NAMALWA (cell line): ENCODE results near the gene BTBD17.

Source experiments
- DNase-seq: peaks from one replicate; pipeline ENCODE4 v3.0.0-alpha.2; 2015; ENCODE audit warnings: low spot score

The BTBD17 gene

DNA sequence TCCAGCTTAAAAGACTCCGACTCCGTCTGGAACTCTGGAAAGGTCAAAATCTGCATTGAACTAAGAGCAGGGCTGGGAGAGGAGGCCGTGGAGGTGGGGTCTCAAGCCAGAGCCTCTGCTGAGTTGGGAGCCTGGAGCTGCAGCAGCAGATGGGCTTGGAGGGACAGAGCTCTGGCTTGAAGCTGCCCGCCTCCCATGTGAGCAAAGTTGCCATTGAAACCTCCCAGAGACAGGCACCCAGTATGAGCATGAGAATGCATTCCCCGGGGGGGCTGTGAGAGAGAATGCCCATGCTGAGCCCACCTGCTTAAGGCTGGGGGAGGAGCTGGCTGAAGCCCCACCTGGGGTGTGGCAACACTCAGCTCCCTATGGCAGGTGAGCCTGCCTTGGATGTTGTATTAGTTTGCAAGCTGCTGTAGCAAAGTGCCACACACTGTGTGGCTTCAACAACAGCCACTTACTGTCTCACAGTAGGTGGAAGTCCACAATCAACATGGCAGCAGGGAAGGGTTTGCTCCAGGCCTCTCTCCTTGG lies 26.1 kb downstream of the BTBD17 start:
- no peak for DNase-seq

DNA sequence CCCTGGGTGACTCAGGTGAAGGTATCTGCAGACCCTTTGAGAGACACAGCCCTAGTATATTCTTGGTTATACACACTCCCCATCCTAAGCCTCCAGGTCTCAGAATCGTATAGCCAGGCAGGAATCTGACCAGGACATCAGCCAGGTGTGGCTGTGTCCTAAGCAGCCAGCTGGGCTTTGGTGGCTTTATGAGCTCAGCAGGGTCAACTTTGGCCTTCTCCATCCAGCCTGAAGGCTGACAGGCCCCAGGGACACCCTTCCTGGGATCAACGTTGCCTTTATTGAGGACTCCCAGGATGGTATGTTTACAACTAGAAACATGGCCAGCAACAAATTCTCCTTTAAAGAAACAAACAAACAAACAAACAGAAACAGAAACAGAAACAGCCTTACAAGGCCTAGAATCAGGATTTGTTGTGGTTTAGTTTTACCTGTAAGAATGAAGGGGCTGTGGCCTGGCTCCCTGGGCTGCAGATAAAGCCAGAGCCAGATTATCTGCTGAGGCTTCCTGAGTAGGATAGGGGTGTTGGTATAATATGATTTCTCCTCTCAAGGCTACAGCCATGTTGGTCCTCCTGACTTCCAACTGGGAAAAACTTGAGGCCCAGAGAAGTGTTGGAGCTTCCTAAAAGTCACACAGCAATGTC lies 27.2 kb downstream of the BTBD17 start:
- no peak for DNase-seq

DNA sequence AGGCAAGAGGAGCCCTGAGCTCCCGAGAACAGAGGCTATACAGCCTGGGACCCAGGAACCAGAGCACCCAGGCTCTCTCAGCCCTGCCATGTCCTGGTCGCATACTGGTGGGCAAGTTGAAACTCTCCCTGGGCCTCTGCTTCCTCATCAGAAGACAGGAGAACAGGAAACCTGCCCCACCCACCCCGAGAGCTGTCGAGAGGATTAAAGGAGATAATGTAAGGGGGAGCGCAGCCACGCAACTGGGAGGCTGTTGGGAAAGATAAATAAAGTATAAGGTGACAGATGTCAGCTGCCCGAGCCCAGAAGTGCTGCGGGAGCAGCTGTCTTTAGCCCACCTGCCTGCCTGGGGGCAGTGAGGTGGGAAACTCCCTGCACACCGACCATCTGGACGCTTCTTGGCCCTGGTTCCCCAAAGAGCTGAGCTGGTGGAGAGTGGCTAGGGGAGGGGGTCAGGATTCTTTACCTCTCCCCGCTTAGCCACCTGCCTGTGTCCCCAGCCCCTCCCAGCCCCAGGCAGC lies 28.8 kb downstream of the BTBD17 start:
- peak; percentile 31 for DNase-seq

GRCh38 chr17:74332017-74332650 lies 29.5 kb downstream of the BTBD17 start:
- DNase-seq, result no peak

DNA sequence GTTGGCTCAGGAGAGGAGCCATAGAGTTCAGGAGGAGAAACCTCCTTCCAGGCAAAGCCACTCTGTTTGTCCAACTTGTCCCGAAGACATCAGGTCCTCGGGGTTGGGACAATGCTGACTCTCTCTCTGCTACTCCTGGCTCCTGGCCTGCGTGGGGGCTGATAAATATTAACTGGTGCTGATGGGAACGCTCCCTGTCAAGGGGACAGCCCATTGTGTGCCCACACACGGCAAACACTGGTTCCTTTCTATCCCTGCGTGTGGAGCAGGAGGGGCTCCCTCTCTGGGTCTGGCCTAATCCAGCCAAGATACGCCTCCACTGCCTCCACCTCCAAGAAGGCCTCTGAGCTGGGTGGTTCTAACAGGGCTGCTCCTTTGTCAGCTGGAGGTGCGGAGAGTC lies 31.2 kb downstream of the BTBD17 start:
- no peak for DNase-seq

GRCh38 chr17:74329378-74329777 lies 32.3 kb downstream of the BTBD17 start:
- DNase-seq, result no peak

DNA sequence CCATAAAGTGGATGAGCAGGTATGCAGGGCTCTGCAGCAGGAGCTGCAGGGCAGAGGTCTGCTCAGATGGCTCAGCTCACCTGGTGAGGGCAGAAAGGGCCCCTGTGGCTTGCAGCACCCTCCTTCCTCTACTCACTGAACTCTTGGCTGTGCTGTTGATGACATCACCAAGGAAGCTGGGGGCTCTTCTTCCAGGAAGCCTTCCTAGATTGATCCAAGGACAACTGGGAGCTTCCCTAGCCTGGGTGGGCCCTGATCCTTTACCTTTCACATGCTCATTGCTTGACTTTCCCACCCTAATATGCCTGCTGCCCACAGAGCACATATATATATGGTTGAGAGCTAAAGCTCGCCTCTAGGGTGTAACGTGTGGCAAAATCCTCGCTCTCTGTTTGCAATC lies 33.2 kb downstream of the BTBD17 start:
- no peak for DNase-seq

- no peak for DNase-seq
Measured at GRCh38 chr17:74326506-74326905, 35.2 kb downstream of the BTBD17 start.

DNA sequence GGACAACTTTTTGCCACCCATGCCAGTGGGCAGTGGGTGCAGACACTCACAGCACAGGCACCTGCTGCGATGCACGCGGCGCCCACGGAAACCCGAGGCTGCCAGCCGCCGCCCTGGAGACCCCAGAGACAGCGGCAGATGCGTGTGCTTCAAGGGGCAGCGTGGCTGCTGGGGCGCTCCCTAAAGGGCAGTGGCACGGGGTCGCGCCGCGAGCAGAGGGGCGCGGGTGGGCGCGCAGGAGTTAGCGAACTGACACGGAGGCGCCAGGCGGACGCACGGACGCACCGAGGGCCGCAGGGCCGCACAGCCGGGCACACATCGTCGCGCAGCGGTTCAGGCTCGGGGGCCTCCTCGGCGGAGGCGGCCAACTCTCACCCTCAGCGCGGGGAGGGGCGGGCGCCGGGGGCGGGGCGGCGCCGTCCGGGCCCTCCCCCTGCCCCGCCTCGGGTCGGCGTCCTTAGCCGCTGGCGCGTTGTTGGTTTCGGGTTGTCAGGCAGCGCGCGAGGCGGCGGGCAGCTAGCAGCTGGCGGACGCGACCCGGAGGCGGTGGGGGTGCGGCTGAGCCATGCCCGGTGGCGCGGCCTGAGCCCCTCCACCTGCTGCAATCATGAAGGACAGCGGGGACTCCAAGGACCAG lies 35.8 kb downstream of the BTBD17 start, which contains the start of gene KIF19:
TSS of gene KIF19 (plus strand) at position 484 of the 637 bp plus-strand sequence. CDS start at position 608, 124 bp downstream.
- DNase-seq, result no peak

DNA sequence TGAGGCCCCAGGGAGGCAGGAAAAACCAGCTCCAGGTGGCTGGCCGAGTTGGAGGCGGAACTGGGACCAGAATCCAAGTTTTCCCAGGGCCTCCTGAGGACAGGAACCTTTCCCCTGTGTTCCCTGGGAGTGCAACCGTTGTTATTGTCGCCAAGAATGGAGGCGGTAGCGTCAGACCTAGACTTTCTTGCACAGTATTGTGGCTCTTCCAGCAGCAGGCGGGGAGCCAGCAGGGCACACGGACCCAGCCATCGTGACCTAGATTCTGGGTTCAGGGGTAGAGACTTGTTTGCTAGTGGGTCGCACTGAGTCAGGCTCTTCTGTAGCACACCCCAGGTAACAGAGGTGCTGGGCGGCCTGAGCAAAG lies 36.3 kb downstream of the BTBD17 start:
- no peak for DNase-seq

DNA sequence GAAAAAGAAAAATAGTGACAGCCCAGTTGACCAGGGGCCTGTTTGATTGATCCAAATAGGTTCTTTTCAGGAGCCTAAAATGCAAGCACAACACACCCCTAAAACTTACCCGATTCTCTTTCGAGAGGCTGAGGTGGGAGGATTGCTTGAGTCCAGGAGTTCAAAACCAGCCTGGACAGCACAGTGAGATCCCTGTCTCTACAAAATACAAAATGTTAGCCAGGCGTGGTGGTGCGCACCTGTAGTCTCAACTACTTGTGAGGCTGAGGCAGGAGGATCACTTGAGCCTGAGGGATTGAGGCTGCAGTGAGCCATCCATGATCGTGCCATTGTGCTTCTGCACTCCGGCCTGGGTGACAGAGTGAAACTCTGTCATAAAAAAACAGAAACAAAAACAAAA lies 37.1 kb downstream of the BTBD17 start:
- DNase-seq, result no peak

DNA sequence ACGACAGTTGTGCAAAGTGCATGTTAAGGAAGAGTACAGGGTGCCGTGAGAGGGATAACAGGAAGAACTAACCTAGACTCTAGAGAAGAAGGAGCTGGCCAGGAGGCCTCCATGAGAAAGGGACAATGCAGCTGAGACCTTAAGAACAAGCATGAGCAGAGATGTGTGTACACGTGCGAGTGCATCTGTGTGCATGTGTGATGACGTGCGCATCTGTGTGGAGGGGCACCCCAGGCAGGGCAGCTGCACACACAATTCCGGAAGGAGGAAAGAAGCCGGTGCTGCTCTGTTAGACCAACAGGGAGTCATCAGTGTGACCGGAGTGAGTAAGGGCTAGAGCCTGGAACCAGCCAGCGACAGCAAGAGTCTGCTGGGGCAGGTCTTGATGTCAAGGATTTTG lies 43.3 kb downstream of the BTBD17 start:
- DNase-seq, result no peak

GRCh38 chr17:74317071-74317470 lies 44.6 kb downstream of the BTBD17 start:
- no peak for DNase-seq

DNA sequence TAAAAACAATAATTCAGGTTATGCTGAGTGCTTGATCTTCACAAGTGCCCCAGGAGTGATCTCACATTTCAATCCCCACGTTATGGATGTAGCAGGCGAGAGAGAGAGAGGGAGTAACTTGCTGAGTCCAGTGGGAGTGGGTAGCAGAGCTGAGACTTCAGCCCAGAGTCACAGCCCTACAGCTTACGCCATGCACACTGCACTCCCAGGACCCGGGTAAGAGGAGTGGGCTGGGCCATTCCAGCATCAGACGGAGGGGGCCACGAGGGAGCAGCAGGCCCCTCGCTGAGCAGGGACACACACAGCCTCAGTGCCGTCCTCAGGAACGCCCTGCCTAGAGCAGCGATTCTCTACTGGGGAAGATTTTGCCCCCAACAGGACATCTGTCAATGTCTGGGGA lies 45.4 kb downstream of the BTBD17 start:
- DNase-seq, result no peak

- DNase-seq, result no peak
Measured at GRCh38 chr17:74314877-74315276, 46.8 kb downstream of the BTBD17 start.

DNA sequence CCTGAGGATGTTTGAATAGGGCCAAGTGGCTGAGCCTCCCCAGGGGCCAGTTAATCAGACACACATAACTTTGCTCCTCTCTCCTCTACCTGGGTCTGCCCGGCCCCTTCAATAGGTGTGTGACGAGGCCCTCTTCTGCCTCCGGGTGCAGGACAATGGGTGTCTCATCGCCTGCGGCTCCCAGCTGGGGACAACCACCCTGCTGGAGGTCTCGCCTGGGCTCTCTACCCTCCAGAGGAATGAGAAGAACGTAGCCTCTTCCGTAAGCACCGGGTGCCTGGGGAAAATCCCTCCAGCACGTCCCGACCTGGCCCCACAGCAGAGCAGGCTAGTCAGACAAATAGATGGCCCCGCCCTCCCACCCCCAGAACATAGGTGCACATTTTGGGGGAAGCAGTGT lies 51.8 kb downstream of the BTBD17 start:
- DNase-seq, result no peak

DNA sequence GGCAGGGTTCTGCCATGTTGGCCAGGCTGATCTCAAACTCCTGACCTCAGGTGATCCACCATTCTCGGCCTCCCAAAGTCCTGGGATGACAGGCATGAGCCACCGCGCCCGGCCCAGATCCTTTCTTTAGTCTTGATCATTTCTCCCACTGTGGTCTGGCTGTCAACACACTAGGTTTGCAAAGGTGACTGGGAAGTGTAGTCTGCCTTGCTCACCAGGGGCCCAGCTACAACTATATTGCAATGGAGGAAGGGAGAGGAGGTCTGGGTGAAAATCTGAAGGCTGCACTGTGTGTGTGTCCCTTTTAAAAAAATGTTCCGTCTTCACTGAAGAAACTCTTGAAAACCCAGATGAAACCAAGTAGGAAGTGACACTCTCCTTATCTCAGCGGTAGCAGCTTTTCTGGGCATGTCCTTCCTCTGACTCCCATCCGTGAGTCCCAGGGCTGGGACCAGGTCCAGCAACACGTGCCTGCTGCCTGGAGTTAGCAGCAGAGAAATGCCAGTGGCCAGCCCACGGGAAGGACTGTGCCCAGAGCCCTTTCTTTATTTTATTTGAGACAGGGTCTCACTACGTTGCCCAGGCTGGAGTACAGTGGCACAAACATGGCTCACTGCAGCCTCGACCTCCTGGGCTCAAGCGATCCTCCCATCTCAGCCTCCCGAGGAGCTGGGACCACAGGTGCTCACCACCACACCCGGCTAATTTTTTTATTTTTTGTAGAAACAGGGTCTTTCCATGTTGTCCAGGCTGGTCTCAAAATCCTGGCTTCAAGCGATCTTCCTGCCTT lies 53.5 kb downstream of the BTBD17 start:
- DNase-seq, result no peak
